ENCODE measurements around the gene MYO18B.

The MYO18B gene

GRCh38 chr22:25908212-25908611, 166.2 kb downstream of the MYO18B start:
- DNase-seq = no peak

- DNase-seq = no peak
These were observed 166.8 kb downstream of the MYO18B start for GRCh38 chr22:25908755-25909154.

- DNase-seq = no peak
These were observed 167.8 kb downstream of the MYO18B start for GRCh38 chr22:25909614-25910387.

GRCh38 chr22:25911243-25911972, 169.4 kb downstream of the MYO18B start:
- no peak for DNase-seq

GRCh38 chr22:25919452-25919851, 177.5 kb downstream of the MYO18B start:
- peak; percentile 67 for DNase-seq

GRCh38 chr22:25922141-25922540, 180.2 kb downstream of the MYO18B start:
- DNase-seq = no peak

GRCh38 chr22:25923914-25924313, 181.9 kb downstream of the MYO18B start:
- DNase-seq = no peak

GRCh38 chr22:25928038-25928437, 186.1 kb downstream of the MYO18B start:
- DNase-seq = peak; percentile 29

GRCh38 chr22:25929321-25929878, 187.4 kb downstream of the MYO18B start:
- DNase-seq = no peak

- DNase-seq = no peak
These were observed 188.1 kb downstream of the MYO18B start for GRCh38 chr22:25930083-25930482.

- peak; percentile 97 for DNase-seq
These were observed 188.9 kb downstream of the MYO18B start for GRCh38 chr22:25930788-25931310.

- DNase-seq = no peak
These were observed 191.3 kb downstream of the MYO18B start for GRCh38 chr22:25933158-25933788.

GRCh38 chr22:25935266-25936058, 193.5 kb downstream of the MYO18B start:
- DNase-seq = no peak

GRCh38 chr22:25938151-25938550, 196.2 kb downstream of the MYO18B start:
- no peak for DNase-seq

GRCh38 chr22:25939384-25939783, 197.4 kb downstream of the MYO18B start:
- DNase-seq = no peak

GRCh38 chr22:25940479-25940878, 198.5 kb downstream of the MYO18B start:
- no peak for DNase-seq

- DNase-seq = no peak
These were observed 199.5 kb downstream of the MYO18B start for GRCh38 chr22:25941365-25941960.

GRCh38 chr22:25942115-25942855, 200.3 kb downstream of the MYO18B start:
- no peak for DNase-seq

- DNase-seq = peak; percentile 78
These were observed 200.9 kb downstream of the MYO18B start for GRCh38 chr22:25942856-25943411.

GRCh38 chr22:25950111-25950510, 208.1 kb downstream of the MYO18B start:
- DNase-seq = no peak

- DNase-seq = no peak
These were observed 211.3 kb downstream of the MYO18B start for GRCh38 chr22:25953276-25953675.

All from NCI-H2081 treated with DMSO at 0.1 percent for 48 hours (cell line).